ENCODE measurements around the gene EFNA2. TPM values are rescaled to one million over a fixed set of nuclear protein-coding genes. Genes with fewer than 3 reads are reported as not detected.
"Not testable (repeated sequence)": the region's sequence is repeated elsewhere in the genome, so short reads cannot be mapped to it uniquely, and the experiment has no call there.

Gene EFNA2
- polyA plus RNA-seq, 1 experiment, result not detected

- peak; percentile 89 for DNase-seq (ENCODE audit: low read depth, low spot score)
- CTCF ChIA-PET, result interaction anchor here (0.5 to 7.1 kb wide), 9 partner anchors 21 to 221 kb away, joined by 3 to 224 read pairs (median 8); partner anchors contain the start of gene CIRBP
- Histone ChIP-seq H3K27ac (ENCODE audit: low read depth, low read length) (peak within 1 kb of the TSS; percentile 57), H3K27me3 (ENCODE audit: control insufficient read depth, insufficient read depth, low read length) (no peaks in the 10 kb centered on the region), H3K4me3 (ENCODE audit: low read depth, low read length) (peak within 1 kb of the TSS; percentile 77), H3K9me3 (ENCODE audit: control insufficient read depth, insufficient read depth, low read length) (no peaks in the 10 kb centered on the region)
- TF ChIP-seq CTCF (IDR thresholded peaks at IDR 0.05; ENCODE audit: low read depth, low read length), result no peak
- POLR2A ChIA-PET, result interaction anchor here (0.8 to 2.6 kb wide), 4 partner anchors 12 to 28 kb away, joined by 3 to 42 read pairs (median 5); partner anchors contain the start of gene CIRBP
These were observed 44.1 kb upstream of the EFNA2 start, which contains the start of gene ATP5F1D for GRCh38 chr19:1241417-1242095. Gene ATP5F1D, plus strand, starts transcription at chr19:1241751. Its CDS starts 100 bp downstream, at chr19:1241851.

GRCh38 chr19:1243768-1244692 lies 41.6 kb upstream of the EFNA2 start:
- TF ChIP-seq CTCF (IDR thresholded peaks at IDR 0.05; ENCODE audit: low read depth, low read length), result peak; percentile 91
- CTCF ChIA-PET, result interaction anchor here (0.6 to 7.1 kb wide), 32 partner anchors 9 to 1414 kb away, joined by 3 to 224 read pairs (median 4); partner anchors contain the start of genes CIRBP and CNN2

DNA sequence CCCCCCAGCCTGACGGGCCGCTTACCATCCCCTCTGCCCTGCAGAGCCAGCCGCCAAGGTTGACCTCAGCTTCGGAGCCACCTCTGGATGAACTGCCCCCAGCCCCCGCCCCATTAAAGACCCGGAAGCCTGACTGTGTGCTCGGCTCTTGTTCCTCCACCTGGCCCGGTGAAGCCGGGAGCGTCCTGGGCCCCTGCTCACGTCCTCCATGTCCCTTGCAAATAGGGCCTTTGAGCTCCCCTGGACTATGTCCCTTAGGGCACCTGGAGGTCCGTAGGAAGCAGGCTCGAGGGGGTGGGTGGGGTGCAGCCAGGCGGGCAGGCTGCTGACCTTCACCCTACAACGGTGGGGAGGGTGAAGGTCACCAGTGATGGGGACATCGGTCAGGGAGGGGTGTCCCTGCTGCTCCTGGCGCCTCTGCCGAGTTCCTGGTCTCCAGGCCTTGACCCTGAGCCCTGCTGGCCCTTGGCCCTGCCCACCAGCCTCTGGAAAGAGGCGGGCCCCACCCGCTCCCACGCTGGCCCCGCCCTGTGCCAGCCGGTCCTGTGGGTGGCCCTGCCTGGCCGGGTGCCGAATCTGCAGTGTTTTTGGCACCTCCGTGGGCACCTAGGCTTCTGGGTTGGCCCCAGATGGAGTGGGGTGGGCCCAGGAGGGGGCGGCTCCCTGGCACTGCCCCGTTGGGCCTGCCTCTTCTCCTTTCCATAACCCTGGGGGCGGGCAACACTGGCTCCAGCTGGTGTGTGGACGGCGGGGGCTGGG lies 40.8 kb upstream of the EFNA2 start:
- no peaks in the 10 kb centered on the region for H3K27me3 ChIP-seq (ENCODE audit: control insufficient read depth, insufficient read depth, low read length)
- no peak for DNase-seq (ENCODE audit: low read depth, low spot score)
- no peak overlapping the region for H3K27ac ChIP-seq (ENCODE audit: low read depth, low read length)
- H3K4me3 ChIP-seq (ENCODE audit: low read depth, low read length), result peak overlapping the region; percentile 22
- CTCF ChIA-PET, result interaction anchor here (0.6 to 7.1 kb wide), 28 partner anchors 8 to 261 kb away, joined by 3 to 224 read pairs (median 5); partner anchors contain the start of genes CIRBP and CNN2
- no peaks in the 10 kb centered on the region; the same call in 1 of the 2 replicates for H3K9me3 ChIP-seq (ENCODE audit: control insufficient read depth, insufficient read depth, low read length)
- POLR2A ChIA-PET, result interaction anchor here (0.6 to 3.6 kb wide), 10 partner anchors 8 to 219 kb away, joined by 3 to 237 read pairs (median 5); partner anchors contain the start of genes CIRBP, CNN2, FAM174C and GPX4
- TF ChIP-seq CTCF (IDR thresholded peaks at IDR 0.05; ENCODE audit: low read depth, low read length), result no peak

More at GRCh38 chr19:1243768-1244692, 41.6 kb upstream of the EFNA2 start:
- peak overlapping the region; percentile 22 for H3K4me3 ChIP-seq (ENCODE audit: low read depth, low read length)
- POLR2A ChIA-PET, result interaction anchor here (0.6 to 3.6 kb wide), 11 partner anchors 9 to 218 kb away, joined by 3 to 237 read pairs (median 5); partner anchors contain the start of genes CIRBP, CNN2, FAM174C and GPX4
- no peaks in the 10 kb centered on the region for H3K27me3 ChIP-seq (ENCODE audit: control insufficient read depth, insufficient read depth, low read length)
- peak overlapping the region; percentile 21 for H3K27ac ChIP-seq (ENCODE audit: low read depth, low read length)
- H3K9me3 ChIP-seq (ENCODE audit: control insufficient read depth, insufficient read depth, low read length), result no peaks in the 10 kb centered on the region; the same call in 1 of the 2 replicates
- no peak for DNase-seq (ENCODE audit: low read depth, low spot score)

- no peaks in the 10 kb centered on the region for H3K27me3 ChIP-seq (ENCODE audit: control insufficient read depth, insufficient read depth, low read length)
- H3K27ac ChIP-seq (ENCODE audit: low read depth, low read length), result peak overlapping the region; percentile 11
- CTCF ChIA-PET, result interaction anchor here (2.2 to 7.1 kb wide), 2 partner anchors 22 to 132 kb away, joined by 5 to 224 read pairs; partner anchors contain the start of gene CIRBP
- POLR2A ChIA-PET, result interaction anchor here (3.6 kb wide), 1 partner anchor 22 kb away, joined by 237 read pairs; the partner anchor contains the start of gene CIRBP
- no peak for TF ChIP-seq CTCF (IDR thresholded peaks at IDR 0.05; ENCODE audit: low read depth, low read length)
- H3K9me3 ChIP-seq (ENCODE audit: control insufficient read depth, insufficient read depth, low read length), result no peaks in the 10 kb centered on the region; the same call in 1 of the 2 replicates
- no peak overlapping the region for H3K4me3 ChIP-seq (ENCODE audit: low read depth, low read length)
- no peak for DNase-seq (ENCODE audit: low read depth, low spot score)
These were observed 40.0 kb upstream of the EFNA2 start for GRCh38 chr19:1245494-1246264.

- CTCF ChIA-PET, result interaction anchor here (2.2 to 7.1 kb wide), 2 partner anchors 21 to 133 kb away, joined by 5 to 224 read pairs; partner anchors contain the start of gene CIRBP
These were observed 39.2 kb upstream of the EFNA2 start for GRCh38 chr19:1246265-1247087.

More at GRCh38 chr19:1246265-1247087, 39.2 kb upstream of the EFNA2 start:
- not testable (repeated sequence) for H3K27ac ChIP-seq (ENCODE audit: low read depth, low read length); H3K9me3 ChIP-seq (ENCODE audit: control insufficient read depth, insufficient read depth, low read length); H3K27me3 ChIP-seq (ENCODE audit: control insufficient read depth, insufficient read depth, low read length); H3K4me3 ChIP-seq (ENCODE audit: low read depth, low read length); DNase-seq (ENCODE audit: low read depth, low spot score)
- POLR2A ChIA-PET, result interaction anchor here (0.6 to 1.2 kb wide), 6 partner anchors 15 to 127 kb away, joined by 3 to 22 read pairs (median 6); partner anchors contain the start of gene CIRBP
